Ectodermal cell (in vitro differentiated cells): ENCODE measurements around the gene GALNT6.
"Not testable (repeated sequence)": the region's sequence is repeated elsewhere in the genome, so short reads cannot be mapped to it uniquely, and the experiment has no call there.

Experiments
- H3K27ac ChIP-seq: 2 replicates; pipeline ENCODE4 v1.7.0; 2013; ENCODE audit warnings: mild to moderate bottlenecking, low read depth, low read length; ENCODE audit not compliant: insufficient read depth, poor library complexity, severe bottlenecking
- H3K27me3 ChIP-seq: 2 replicates; pipeline ENCODE4 v1.7.0; 2013; ENCODE audit warnings: mild to moderate bottlenecking, low read length; ENCODE audit not compliant: insufficient read depth, control insufficient read depth, poor library complexity, severe bottlenecking
- H3K36me3 ChIP-seq: one replicate; pipeline ENCODE4 v1.7.0; 2013; ENCODE audit warnings: low read length; ENCODE audit not compliant: control insufficient read depth, insufficient read depth
- H3K4me1 ChIP-seq: one replicate; pipeline ENCODE4 v1.7.0; 2013; ENCODE audit warnings: low read length; ENCODE audit not compliant: control insufficient read depth, insufficient read depth
- H3K4me3 ChIP-seq: 2 replicates; pipeline ENCODE4 v1.7.0; 2013; ENCODE audit warnings: low read depth, low read length, control low read depth; ENCODE audit not compliant: insufficient read depth
- H3K9me3 ChIP-seq: 2 replicates; pipeline ENCODE4 v1.7.0; 2013; ENCODE audit warnings: mild to moderate bottlenecking, low read length, moderate library complexity; ENCODE audit not compliant: control insufficient read depth
- WGBS, 2 experiments: methylation state at CpG; one replicate each; pipeline ENCODE4 v1.1.7; 2013; ENCODE audit warnings: missing lambda C conversion rate in 2 of 2; 5-methylcytosine and 5-hydroxymethylcytosine counted together

The GALNT6 gene

GRCh38 chr12:51342416-51342815 is 48.8 kb downstream of the GALNT6 start:
- Histone ChIP-seq H3K9me3 (no peaks in the 10 kb centered on the region), H3K4me1 (peaks cover 6% of the 10 kb centered on the region), H3K27ac (no peak overlapping the region), H3K4me3 (no peak overlapping the region), H3K27me3 (no peaks in the 10 kb centered on the region), H3K36me3 (no peaks in the 10 kb centered on the region)
- 93 to 94% methylated on average over 10 of the region's 10 CpGs for WGBS, 2 experiments

- Histone ChIP-seq H3K36me3 (no peaks in the 10 kb centered on the region), H3K4me3 (no peak overlapping the region), H3K27me3 (no peaks in the 10 kb centered on the region), H3K27ac (no peak overlapping the region), H3K9me3 (no peaks in the 10 kb centered on the region), H3K4me1 (peaks cover 6% of the 10 kb centered on the region)
- 33 to 42% methylated on average over 8 of the region's 9 CpGs for WGBS, 2 experiments
Observed at GRCh38 chr12:51341251-51342007, 49.8 kb downstream of the GALNT6 start.

GRCh38 chr12:51339750-51340149 is 51.5 kb downstream of the GALNT6 start:
- H3K36me3 ChIP-seq, result no peaks in the 10 kb centered on the region
- 84 to 91% methylated on average over 6 of the region's 6 CpGs for WGBS, 2 experiments
- H3K4me1 ChIP-seq, result peaks cover 4% of the 10 kb centered on the region
- H3K4me3 ChIP-seq, result no peak overlapping the region
- H3K27me3 ChIP-seq, result no peaks in the 10 kb centered on the region
- H3K27ac ChIP-seq, result no peak overlapping the region
- no peaks in the 10 kb centered on the region for H3K9me3 ChIP-seq

GRCh38 chr12:51337336-51337735 is 53.9 kb downstream of the GALNT6 start:
- not testable (repeated sequence) for H3K36me3 ChIP-seq, H3K27me3 ChIP-seq, H3K27ac ChIP-seq, H3K9me3 ChIP-seq, H3K4me3 ChIP-seq, H3K4me1 ChIP-seq

- WGBS, 2 experiments, result 93 to 95% methylated on average over 2 of the region's 2 CpGs
- Histone ChIP-seq H3K9me3 (no peaks in the 10 kb centered on the region), H3K4me1 (peaks cover under 1% of the 10 kb centered on the region), H3K27ac (no peak overlapping the region), H3K27me3 (no peaks in the 10 kb centered on the region), H3K4me3 (no peak overlapping the region), H3K36me3 (no peaks in the 10 kb centered on the region)
Observed at GRCh38 chr12:51335931-51336330, 55.3 kb downstream of the GALNT6 start.

GRCh38 chr12:51334764-51335163 is 56.4 kb downstream of the GALNT6 start:
- 92 to 93% methylated on average over 4 of the region's 4 CpGs for WGBS, 2 experiments
- Histone ChIP-seq H3K27me3 (no peaks in the 10 kb centered on the region), H3K4me3 (no peak overlapping the region), H3K9me3 (no peaks in the 10 kb centered on the region), H3K27ac (no peak overlapping the region), H3K4me1 (no peaks in the 10 kb centered on the region), H3K36me3 (no peaks in the 10 kb centered on the region)

- 73 to 76% methylated on average over 5 to 6 of the region's 6 CpGs for WGBS, 2 experiments
- no peaks in the 10 kb centered on the region for H3K27me3 ChIP-seq
- no peaks in the 10 kb centered on the region for H3K36me3 ChIP-seq
- H3K4me1 ChIP-seq, result no peaks in the 10 kb centered on the region
- no peak overlapping the region for H3K27ac ChIP-seq
- H3K4me3 ChIP-seq, result no peak overlapping the region
- no peaks in the 10 kb centered on the region for H3K9me3 ChIP-seq
Observed at GRCh38 chr12:51333536-51333935, 57.7 kb downstream of the GALNT6 start.

- Histone ChIP-seq H3K36me3 (no peaks in the 10 kb centered on the region), H3K4me3 (no peak overlapping the region), H3K9me3 (no peaks in the 10 kb centered on the region), H3K4me1 (no peaks in the 10 kb centered on the region), H3K27me3 (no peaks in the 10 kb centered on the region), H3K27ac (no peak overlapping the region)
Observed at GRCh38 chr12:51330186-51330585, 61.0 kb downstream of the GALNT6 start.

- Histone ChIP-seq H3K36me3 (no peaks in the 10 kb centered on the region), H3K4me3 (no peak overlapping the region), H3K4me1 (no peaks in the 10 kb centered on the region), H3K27me3 (no peaks in the 10 kb centered on the region), H3K27ac (no peak overlapping the region), H3K9me3 (no peaks in the 10 kb centered on the region)
- 91 to 92% methylated on average over 5 of the region's 5 CpGs for WGBS, 2 experiments
Observed at GRCh38 chr12:51329742-51330141, 61.5 kb downstream of the GALNT6 start.

GRCh38 chr12:51328587-51328986 is 62.6 kb downstream of the GALNT6 start:
- Histone ChIP-seq H3K27me3 (no peaks in the 10 kb centered on the region), H3K4me1 (no peaks in the 10 kb centered on the region), H3K9me3 (no peaks in the 10 kb centered on the region), H3K4me3 (no peak overlapping the region), H3K36me3 (no peaks in the 10 kb centered on the region), H3K27ac (no peak overlapping the region)
- WGBS, 2 experiments, result 89 to 95% methylated on average over 4 of the region's 4 CpGs
